Measurements from ENCODE around the gene LRRC8D. TPM values are rescaled to one million over a fixed set of nuclear protein-coding genes. Genes with fewer than 3 reads are reported as not detected.

Gene LRRC8D
- total RNA-seq, 1 donor from 2014 or later: 31.4 TPM

- no peak for FAIRE-seq
These were observed 69.4 kb downstream of the LRRC8D start for GRCh38 chr1:89890085-89890752.

DNA sequence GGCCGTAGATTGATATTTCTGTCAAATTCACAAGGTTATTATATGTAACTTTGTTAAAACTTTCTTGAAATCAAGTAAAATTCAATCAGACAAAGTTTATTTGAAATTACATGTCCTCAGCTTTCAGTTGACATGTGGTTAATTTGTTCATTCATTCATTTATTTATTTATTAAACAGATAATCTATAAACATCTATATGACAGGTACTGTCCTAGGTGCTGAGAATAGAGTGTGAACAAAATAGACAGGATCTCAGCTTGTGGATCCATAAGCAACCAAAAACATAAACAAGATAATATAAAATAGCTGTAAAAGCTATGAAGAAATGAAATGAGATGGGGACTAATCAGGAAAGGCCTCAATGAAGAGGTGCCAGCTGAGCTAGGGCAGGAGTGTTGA, 72.0 kb downstream of the LRRC8D start:
- DNase-seq (ENCODE audit: low spot score in 2 of 2) (no peak), FAIRE-seq (no peak)

More at GRCh38 chr1:89890085-89890752, 69.4 kb downstream of the LRRC8D start:
- no peak for DNase-seq (ENCODE audit: low spot score in 2 of 2)

DNA sequence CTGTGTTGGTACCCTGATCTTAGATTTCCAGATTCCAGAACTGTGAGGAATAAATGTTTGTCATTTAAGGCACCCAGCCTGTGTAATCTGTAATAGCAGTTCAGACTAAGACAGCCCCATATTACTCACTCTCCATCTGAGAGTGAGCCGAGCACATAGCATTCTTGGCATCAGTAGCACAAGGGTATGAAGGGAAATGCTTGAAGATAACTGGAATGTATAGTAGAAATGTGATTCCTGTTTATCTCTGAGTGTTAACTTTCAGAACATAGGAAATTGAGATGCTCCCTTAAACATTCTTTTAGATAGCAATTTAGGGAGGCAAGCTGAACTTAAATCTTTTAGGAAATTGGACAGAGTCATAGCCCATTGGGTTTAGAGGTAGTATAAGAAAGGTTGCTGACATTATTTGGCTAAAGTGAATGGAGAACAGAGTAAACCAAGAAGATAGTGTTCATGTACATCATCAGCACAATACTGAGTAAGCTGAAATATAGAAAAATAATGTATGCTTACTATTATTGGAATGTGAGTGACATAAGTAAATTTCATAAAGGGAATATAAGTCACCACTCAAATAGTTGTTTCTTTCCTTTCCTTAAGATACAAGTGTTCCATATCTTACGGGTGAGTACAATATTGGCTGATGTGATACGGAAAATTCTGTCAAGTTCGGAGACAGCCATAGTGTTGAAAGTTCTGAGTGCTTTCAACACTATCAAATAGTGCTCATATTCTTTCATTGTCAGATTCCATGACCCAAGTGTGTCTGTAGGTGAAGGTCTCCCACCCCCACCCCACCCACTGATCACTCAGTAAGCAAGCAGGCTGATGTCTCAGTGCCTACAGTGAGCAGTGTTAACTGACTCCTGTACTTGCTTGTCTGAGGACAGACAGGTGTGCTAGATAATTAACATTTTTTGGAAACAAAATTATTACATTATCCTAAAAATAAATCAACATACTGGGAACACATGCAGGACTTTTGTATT, 73.7 kb downstream of the LRRC8D start:
- no peak for FAIRE-seq
- no peak for DNase-seq (ENCODE audit: low spot score in 2 of 2)

GRCh38 chr1:89896105-89896942, 75.5 kb downstream of the LRRC8D start:
- FAIRE-seq (no peak), DNase-seq (ENCODE audit: low spot score in 2 of 2) (no peak)

GRCh38 chr1:89897347-89898133, 76.7 kb downstream of the LRRC8D start:
- DNase-seq (ENCODE audit: low spot score in 2 of 2) (no peak), FAIRE-seq (no peak)

- FAIRE-seq (no peak), DNase-seq (ENCODE audit: low spot score in 2 of 2) (no peak)
These were observed 77.3 kb downstream of the LRRC8D start for GRCh38 chr1:89898150-89898549.

GRCh38 chr1:89898695-89899470, 78.1 kb downstream of the LRRC8D start:
- DNase-seq (ENCODE audit: low spot score in 2 of 2) (no peak), FAIRE-seq (no peak)

DNA sequence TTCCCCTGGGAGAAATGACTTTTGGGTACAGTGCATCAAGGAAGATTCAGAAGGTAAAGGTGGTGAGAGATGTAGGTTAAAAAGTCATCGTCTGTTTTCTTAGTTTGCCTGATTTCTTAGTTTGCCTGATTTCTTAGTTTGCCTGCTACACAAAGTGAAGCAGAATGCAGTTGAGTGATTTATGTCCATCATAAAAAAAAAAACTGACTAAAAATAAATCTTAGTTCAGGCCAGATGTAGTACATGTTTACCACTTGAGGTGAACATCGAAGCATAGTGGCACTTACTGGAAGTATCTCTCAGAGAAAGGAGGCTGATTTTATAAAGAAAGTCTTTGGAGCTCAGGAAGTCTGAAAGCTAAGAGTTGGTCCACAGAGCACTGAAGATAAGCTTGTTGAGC, 79.5 kb downstream of the LRRC8D start:
- no peak for FAIRE-seq
- DNase-seq (ENCODE audit: low spot score in 2 of 2): no peak

DNA sequence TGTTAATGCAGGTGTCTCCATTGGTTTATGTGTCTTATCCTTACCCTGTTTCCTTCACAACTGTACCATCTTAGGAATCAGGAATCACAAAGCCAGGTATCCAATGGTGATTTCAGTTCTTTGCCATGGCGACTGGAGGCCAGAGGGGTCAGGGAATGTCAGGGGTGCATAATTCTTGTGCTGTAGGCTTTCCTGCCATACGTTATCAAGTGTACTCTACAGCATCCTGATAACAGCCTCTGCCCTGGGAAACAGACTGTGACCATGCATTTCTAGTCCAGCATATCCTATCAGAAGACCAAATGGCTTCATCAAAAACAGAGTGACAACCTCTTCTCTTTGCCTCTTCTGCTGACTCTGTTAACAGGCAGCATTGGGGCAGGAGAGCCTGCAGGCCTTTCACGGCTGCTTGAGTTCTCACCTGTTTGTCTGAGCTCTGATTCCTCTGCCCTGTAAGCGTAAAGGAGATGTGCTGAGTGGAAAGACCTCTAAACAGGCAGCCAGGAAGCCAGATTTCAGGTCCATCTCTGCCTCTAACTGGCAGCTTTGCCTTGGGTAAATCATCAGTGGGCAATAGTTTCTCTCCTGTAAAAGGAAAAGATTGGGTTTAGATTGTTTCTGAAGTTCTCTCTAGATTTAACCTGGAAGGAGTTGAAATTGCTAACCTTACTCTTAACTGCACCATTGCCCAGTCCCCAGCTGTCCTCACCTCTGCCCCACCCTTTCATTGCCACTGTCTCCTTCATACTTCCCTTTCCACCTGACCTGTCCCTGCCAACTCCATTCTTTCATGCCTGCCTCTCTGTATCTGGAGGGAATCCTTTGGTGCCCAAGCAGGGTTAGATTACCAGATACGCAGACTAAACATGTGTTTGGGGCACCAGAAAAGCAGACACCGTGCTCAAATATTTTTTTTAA, 80.2 kb downstream of the LRRC8D start:
- FAIRE-seq: no peak
- DNase-seq (ENCODE audit: low spot score in 2 of 2): no peak

DNA sequence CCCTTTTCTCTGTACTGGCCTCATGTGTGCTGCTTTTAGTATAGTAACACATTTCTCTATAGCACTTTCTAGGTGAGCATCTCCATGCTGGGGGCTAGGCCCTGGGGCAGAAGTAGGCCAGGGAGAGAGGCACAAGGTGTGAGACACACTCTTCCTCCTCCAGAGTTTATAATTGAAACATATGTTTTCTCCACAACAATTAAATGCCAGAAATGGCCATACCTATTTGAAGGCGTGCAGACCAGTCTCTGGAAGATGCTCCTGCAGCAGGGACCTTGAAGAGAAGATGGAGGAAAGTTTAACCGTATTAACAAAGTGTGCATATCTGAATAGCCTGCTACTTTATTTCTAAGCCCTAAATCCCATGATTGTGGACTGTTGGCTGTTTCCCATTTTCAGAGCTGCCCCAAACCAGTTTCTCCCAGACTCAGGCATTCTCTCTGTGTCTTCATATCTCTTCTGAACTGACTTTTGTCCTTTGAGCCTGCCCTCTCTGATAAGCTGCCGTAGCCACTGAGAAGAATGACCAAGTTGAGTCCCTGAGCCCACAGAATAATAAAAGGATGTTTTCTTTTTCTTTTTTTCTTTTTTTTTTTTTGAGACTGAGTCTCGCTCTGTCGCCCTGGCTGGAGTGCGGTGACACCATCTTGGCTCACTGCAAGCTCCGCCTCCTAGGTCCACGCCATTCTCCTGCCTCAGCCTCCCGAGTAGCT, 81.3 kb downstream of the LRRC8D start:
- FAIRE-seq: no peak
- DNase-seq (ENCODE audit: low spot score in 2 of 2): no peak

DNA sequence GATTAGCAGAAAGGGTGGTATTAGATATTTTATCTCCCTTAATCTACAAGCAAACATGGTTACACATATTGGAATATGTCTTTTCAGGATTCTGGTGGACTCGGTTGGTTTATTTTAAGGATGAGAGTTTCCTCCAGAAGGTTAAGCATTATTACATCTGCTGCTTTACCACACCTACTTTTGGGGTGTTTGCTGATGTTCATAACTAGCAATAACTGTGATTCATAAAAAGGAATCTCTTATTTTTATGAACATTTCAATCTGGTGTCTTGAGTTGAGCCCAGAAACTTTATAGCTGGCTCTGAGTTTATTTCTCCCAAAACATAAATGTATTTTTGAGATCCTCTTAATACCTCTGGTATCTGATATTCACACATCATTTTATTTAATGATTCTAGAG, 82.7 kb downstream of the LRRC8D start:
- FAIRE-seq: no peak
- DNase-seq (ENCODE audit: low spot score in 2 of 2): no peak

DNA sequence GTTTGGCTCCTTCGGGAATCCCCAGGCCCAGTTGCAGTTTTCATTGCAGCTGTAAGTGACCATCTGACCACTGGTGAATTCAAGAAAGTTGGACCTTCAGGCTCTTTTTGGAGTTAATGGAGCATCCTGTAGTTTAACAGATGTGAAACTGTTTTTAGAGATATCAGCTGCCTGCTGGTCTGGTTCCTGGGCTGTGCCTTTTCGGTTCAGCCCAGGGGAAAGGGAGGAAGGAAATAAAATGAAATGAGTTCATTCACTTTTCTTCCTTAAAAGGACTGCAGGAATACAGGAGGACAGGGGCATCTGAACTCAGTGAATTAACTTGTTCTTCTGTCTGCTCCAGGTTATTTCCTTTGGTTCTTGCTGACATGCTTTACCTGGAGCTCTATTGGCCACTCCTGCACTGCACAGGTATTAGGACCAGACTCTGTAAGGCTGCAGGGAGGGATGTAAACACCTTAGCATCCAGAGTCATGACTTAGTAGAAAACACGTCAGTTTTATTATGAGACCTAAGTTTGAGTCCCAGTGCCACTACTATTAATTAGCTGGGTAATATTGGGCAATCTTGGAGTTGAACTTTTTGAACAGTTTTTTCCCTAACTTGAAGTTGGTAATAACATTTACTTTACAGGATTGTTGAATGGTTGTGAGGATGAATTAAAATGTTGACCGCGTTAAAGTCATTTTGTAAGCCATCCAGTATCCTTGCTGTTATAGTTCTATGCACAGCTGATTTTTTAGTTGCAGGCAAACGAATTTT, 83.6 kb downstream of the LRRC8D start:
- FAIRE-seq (no peak), DNase-seq (ENCODE audit: low spot score in 2 of 2) (no peak)

- DNase-seq (ENCODE audit: low spot score in 2 of 2) (no peak), FAIRE-seq (no peak)
These were observed 84.7 kb downstream of the LRRC8D start for GRCh38 chr1:89905395-89906058.

DNA sequence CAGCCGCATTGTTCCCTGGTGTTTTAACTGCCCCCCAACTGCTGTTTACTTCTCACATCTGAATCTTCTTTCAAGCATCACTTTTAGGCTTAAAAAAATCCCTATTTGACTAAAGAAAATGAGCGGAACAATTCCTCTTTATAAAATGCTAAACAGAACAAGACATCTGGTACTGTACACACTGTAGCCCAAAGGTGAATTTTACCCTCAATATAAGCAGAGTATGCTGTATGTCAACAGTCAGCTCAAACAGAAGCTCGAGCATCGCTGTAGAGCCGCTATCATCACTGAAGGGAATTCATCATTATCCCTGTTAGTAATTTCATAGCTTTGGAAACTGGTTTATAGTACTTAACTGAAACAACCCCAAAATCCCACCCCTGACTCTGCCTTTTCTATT, 85.3 kb downstream of the LRRC8D start:
- no peak for FAIRE-seq
- no peak for DNase-seq (ENCODE audit: low spot score in 2 of 2)

- FAIRE-seq (no peak), DNase-seq (ENCODE audit: low spot score in 2 of 2) (no peak)
These were observed 86.9 kb downstream of the LRRC8D start for GRCh38 chr1:89907727-89908212.

DNA sequence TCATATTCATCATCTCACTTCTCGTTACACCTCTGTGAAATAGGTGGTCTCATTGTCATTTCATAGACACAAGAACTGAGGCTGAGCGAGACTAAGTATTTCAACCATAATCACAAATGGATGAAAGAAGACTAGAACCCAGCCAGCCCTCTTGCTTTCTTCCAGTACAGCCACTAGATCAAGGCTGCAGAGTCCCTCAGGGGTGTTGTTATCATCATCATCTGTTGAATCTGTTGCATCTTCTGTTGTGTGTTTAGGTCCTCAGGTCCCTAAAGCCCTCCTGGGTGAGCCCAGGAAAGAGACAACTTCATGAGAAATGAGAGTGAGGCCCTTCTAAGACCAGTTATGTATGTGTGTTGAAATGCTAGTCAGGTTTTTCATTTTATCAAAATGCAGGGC, 87.4 kb downstream of the LRRC8D start:
- DNase-seq (ENCODE audit: low spot score in 2 of 2): no peak
- no peak for FAIRE-seq
